ENCODE results near the gene IRF2. TPM values are rescaled to one million over a fixed set of nuclear protein-coding genes. Genes with fewer than 3 reads are reported as not detected.

The IRF2 gene
- polyA plus RNA-seq, 4 donors: 24.7 to 36.0 (median 33.4) TPM

GRCh38 chr4:184433258-184433892, 41.0 kb downstream of the IRF2 start:
- DNase-seq (ENCODE audit: low read depth in 4 of 4, low spot score in 3 of 4): no peak

GRCh38 chr4:184432127-184432922, 42.0 kb downstream of the IRF2 start:
- no peak for DNase-seq (ENCODE audit: low read depth in 4 of 4, low spot score in 3 of 4)

GRCh38 chr4:184430163-184430562, 44.2 kb downstream of the IRF2 start:
- DNase-seq (ENCODE audit: low read depth in 4 of 4, low spot score in 3 of 4): no peak

- DNase-seq (ENCODE audit: low read depth in 4 of 4, low spot score in 3 of 4): no peak
Observed at GRCh38 chr4:184428787-184429186, 45.6 kb downstream of the IRF2 start.

GRCh38 chr4:184427687-184428086, 46.7 kb downstream of the IRF2 start:
- DNase-seq (ENCODE audit: low read depth in 4 of 4, low spot score in 3 of 4): no peak

- no peak for DNase-seq (ENCODE audit: low read depth in 4 of 4, low spot score in 3 of 4)
Observed at GRCh38 chr4:184427093-184427492, 47.3 kb downstream of the IRF2 start.

- no peak for DNase-seq (ENCODE audit: low read depth in 4 of 4, low spot score in 3 of 4)
Observed at GRCh38 chr4:184424993-184425758, 49.2 kb downstream of the IRF2 start.

- no peak for DNase-seq (ENCODE audit: low read depth in 4 of 4, low spot score in 3 of 4)
Observed at GRCh38 chr4:184424279-184424678, 50.1 kb downstream of the IRF2 start.

- no peak for DNase-seq (ENCODE audit: low read depth in 4 of 4, low spot score in 3 of 4)
Observed at GRCh38 chr4:184423003-184423686, 51.2 kb downstream of the IRF2 start.

GRCh38 chr4:184422378-184422777, 52.0 kb downstream of the IRF2 start:
- no peak for DNase-seq (ENCODE audit: low read depth in 4 of 4, low spot score in 3 of 4)

GRCh38 chr4:184421533-184422155, 52.7 kb downstream of the IRF2 start:
- DNase-seq (ENCODE audit: low read depth in 4 of 4, low spot score in 3 of 4): no peak

- no peak for DNase-seq (ENCODE audit: low read depth in 4 of 4, low spot score in 3 of 4)
Observed at GRCh38 chr4:184420881-184421416, 53.4 kb downstream of the IRF2 start.

- no peak for DNase-seq (ENCODE audit: low read depth in 4 of 4, low spot score in 3 of 4)
Observed at GRCh38 chr4:184420402-184420801, 53.9 kb downstream of the IRF2 start.

GRCh38 chr4:184419976-184420375, 54.4 kb downstream of the IRF2 start:
- DNase-seq (ENCODE audit: low read depth in 4 of 4, low spot score in 3 of 4): no peak

- no peak for DNase-seq (ENCODE audit: low read depth in 4 of 4, low spot score in 3 of 4)
Observed at GRCh38 chr4:184417802-184418511, 56.4 kb downstream of the IRF2 start.

GRCh38 chr4:184416913-184417734, 57.2 kb downstream of the IRF2 start:
- DNase-seq (ENCODE audit: low read depth in 4 of 4, low spot score in 3 of 4): no peak

GRCh38 chr4:184415071-184415470, 59.3 kb downstream of the IRF2 start:
- no peak for DNase-seq (ENCODE audit: low read depth in 4 of 4, low spot score in 3 of 4)

GRCh38 chr4:184413261-184414046, 60.9 kb downstream of the IRF2 start:
- DNase-seq (ENCODE audit: low read depth in 4 of 4, low spot score in 3 of 4): no peak
